Measurements from ENCODE around the gene CDH4. TPM values are rescaled to one million over a fixed set of nuclear protein-coding genes. Genes with fewer than 3 reads are reported as not detected.

The CDH4 gene
- total RNA-seq, 1 donor from 2014 or later: not detected

DNA sequence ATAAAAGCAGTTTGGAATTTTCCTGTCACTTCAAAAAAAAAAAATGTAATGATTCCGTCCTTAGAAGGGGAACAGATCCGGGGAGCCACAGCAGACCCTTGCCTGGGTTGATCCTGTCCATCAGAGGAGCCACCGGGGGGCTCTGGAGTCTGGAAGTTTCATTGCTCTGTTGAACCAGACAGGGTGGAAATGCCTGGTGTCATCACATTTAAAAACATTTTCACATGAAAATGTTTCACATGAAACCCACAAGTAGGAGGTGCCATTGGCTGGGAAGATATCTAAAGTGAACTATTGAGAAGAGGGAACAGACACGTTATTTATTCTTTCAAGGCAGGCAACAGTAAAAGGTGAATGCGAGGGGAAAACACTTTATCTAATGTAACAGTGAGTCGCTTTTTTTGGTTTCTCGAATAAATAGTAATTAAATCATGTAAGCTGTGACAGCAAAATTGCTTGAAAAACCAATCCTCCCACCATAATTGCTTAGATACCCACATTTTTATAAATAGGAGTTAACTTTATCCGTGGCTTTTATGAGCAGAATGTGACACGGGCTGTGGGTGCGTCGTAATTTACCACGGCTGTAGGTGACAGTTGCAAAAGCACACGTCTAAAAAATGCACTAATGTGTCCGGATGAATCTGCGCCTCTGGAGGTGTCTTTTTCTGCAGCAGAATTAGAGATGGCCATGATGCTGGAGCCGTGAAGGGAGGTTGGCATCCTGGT, 490.2 kb downstream of the CDH4 start:
- no peak for DNase-seq (ENCODE audit: low spot score)

DNA sequence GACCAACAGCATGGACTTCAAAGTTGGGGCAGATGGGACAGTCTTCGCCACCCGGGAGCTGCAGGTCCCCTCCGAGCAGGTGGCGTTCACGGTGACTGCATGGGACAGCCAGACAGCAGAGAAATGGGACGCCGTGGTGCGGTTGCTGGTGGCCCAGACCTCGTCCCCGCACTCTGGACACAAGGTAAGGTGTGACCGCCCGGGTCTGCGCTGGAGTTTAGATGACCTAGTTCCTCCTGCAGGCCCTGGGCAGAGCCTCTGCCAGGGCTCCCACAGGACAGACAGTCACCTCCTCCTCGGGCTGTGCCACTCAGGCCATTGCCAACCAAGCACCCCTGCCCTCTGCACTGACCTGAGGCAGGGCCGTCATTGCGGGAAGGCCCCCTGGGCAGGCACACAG, 491.5 kb downstream of the CDH4 start:
- no peak for DNase-seq (ENCODE audit: low spot score)

DNA sequence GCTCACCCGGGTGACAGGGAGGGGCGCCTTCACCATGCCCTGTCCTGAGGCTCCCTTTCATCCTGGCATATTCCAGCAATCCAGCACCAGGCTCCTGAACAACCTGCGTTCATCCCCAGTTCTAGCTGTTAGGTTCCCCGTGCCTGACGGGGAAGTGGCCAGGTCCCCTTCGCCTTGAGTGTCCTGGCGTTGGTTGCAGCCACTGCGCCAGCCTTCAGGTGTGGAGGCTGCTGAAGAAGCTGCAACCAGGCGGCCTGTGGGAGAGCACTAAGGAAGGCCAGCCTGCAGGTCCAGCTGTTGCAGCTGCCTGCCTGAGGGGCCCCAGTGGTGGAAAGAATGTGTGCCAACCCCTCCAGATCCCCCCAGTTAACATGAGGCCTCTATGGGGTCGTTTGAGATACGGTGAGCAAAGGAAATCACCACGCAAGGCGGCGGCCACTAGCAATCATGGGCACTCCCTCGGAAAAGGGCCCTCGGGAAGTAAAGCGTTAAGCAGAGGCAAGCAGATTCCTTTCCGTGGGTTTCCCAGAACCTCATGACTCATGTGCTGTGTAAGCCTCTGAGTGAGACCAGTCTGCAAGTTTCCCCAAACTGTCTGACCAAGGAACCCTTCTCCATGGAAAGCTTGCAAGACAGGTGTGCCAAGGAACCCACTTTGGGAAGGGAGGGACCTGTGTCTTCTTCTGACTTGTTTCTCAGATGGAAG, 492.8 kb downstream of the CDH4 start:
- no peak for DNase-seq (ENCODE audit: low spot score)

DNA sequence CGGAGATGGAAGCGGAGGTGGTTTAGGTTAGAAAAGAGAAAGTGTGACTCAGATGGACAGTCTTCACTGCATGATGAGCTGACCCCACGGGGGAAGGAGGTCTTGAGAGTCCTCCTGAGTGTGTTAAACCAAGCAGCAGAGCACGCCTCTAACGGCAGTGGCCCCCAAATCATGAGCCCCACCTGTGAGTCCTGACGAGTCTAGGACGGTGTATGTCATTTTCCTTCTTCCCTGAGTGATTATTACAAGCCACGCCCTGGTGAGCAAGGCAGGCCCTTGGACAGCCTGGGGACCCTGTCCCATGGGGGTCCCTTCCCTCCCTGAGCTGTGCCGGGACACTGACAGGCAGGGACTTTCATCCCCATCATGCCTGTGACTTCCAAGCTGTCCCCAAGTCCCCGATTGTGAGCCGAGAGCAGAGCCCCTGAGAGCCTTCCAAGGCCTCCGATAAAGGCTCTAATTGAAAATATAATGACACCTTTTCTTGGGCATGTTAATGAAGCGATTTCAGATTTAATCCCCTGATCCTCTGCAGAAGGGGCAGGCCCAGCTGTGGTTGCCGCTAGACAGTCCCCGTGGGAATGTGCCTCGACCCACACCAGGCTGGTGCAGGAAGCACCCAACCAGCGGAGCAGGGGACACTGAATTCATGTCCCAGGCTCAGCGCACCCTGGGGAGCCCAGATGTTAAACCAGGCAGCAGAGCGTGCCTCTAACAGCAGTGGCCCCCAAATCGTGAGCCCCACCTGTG, 493.5 kb downstream of the CDH4 start:
- no peak for DNase-seq (ENCODE audit: low spot score)

DNA sequence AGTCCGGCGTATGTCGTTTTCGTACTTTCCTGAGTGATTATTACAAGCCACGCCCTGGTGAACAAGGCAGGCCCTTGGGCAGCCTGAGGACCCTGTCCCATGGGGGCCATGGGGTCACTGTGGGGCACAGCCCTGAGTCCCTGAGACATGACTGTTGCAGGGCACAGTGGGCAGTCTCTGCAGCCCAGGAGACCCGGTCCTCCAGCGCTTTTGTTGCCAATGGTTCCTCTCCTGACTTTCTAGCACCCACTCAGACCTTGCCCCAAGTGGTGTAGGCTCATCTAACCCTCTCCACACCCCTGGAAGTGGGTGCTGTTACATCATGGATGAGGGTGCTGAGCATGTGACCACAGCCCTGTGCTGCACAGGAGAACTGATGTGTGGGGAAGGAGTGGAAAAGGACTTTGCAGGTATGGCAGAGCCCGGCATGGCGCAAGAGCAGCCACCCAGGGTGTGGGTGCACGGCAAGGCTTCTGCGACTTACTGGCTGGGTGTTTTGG, 494.1 kb downstream of the CDH4 start:
- no peak for DNase-seq (ENCODE audit: low spot score)

DNA sequence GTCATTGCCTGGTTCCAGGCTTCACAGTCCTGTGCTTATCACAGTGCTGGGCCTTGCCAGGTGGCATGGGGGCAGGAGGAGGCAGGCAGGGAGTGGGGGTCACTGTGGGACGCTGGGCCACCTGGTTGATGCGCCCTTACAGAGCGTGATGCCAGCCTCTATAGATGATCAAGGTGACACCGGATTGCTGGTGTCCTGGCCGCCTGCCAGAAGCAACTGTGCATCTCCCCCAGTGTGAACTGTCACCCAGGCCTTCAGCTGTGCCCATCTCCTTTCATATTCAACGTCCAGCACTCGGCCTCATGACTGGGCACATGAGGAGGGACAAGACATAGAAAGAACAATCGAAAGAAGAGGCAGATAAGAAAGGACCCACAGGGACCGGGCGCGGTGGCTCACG, 494.7 kb downstream of the CDH4 start:
- DNase-seq (ENCODE audit: low spot score): no peak

DNA sequence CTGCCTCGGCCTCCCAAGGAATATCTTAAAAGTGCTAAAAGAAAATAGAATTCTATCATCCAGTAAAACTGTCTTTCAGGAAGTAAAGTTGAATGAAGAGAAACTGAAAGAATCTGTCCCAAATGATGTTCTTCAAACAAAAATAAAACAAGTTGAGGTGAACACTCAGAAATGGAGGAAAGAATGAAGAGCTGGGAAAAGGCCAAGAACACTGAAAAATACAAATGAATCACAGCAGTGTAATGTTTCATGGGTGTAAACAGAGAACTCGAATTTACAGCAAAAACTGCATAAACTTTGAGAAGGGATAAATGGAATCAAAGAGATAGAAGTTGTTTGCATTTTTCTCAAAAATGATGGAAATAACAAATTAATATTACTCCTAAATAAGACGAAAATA, 496.3 kb downstream of the CDH4 start:
- DNase-seq (ENCODE audit: low spot score): no peak

DNA sequence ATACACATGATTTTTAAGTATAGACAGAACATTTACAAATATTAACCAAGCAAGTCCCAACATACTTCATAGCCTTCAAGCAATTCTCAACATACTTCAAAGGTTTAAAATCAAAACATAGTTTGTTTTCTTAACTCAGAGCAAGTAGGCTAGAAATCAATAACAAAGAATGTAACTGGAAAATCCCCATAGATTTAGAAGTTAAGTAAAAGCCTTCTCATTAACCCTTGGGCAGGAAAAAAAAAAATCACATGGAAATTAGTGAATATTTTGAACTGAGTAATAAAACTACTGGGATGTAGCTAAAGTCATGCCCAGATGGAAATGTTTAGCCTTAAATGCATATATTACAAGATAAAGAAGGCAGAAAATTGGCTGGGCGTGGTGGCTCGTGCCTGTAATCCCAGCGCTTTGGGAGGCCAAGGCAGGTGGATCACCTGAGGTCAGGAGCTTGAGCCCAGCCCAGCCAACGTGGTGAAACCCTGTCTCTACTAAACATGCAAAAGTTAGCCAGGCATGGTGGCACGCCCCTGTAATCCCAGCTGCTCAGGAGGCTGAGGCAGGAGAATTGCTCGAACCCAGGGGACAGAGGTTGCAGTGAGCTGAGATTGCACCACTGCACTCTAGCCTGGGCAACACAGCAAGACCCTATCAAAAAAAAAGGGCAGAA, 497.5 kb downstream of the CDH4 start:
- no peak for DNase-seq (ENCODE audit: low spot score)

DNA sequence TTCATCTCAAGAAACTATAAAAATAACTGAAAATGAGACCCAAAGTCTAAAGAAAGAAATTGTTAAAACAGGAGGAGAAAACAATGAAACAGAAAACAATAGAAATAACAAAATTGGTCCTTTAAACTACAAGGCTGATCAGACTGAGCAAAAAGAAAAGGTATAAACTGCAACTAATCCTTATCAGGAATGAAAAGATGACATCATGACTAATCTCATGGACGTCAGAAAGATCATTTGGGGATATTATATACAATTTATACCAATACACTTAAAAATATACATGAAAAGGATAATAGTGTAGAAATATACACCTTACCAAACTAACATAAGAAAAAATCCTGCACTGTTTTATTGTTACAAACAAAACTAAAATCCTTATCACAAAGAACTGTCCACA, 498.0 kb downstream of the CDH4 start:
- no peak for DNase-seq (ENCODE audit: low spot score)

DNA sequence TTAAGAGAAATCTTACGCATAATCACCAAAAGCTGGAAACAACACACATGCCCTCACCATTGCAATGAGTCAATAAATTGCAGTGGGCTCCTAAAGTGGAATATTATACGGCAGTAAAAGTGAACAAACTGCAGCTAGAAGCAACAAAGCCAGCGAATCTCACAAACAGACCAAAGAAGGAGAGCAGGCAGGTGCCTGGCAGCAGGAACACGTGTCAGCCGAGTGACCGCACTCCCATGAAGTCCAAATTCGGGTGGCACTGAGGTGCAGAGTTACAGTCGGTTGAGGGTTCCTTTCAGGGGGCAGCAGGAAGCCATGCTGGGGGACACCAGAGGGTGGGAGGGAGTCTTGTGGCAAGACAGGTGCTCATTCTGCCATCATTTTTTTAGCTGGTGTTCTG, 500.5 kb downstream of the CDH4 start:
- DNase-seq (ENCODE audit: low spot score): no peak

DNA sequence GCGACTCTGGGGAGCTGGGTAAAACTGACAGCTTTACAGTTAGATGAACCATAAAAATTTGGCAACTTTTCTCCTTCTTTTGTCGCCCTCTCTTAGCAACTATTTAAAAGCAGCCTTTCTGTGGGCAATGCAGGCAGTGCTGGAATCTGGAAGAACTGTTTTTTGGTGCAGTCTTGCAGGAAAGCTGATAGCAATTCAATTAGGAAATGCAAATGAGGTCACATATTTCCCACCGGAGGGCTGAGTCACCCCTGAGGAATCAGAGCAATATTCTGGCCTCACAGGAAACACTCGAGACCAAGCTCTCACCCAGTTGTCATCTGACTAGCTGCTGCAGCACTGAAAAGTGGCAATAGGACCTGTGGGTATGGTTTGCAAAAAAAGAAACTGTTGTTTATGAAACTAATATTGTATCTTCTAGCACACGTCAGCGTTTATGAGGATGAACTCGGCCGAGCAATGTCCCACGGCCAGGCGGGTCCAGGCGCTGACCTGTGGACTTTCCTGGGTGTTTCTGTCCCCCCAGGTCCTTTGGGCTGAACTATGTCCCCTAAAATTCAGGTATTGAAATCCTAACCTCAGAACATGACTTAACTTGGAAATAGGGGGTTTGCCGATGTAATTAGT, 501.4 kb downstream of the CDH4 start:
- no peak for DNase-seq (ENCODE audit: low spot score)

DNA sequence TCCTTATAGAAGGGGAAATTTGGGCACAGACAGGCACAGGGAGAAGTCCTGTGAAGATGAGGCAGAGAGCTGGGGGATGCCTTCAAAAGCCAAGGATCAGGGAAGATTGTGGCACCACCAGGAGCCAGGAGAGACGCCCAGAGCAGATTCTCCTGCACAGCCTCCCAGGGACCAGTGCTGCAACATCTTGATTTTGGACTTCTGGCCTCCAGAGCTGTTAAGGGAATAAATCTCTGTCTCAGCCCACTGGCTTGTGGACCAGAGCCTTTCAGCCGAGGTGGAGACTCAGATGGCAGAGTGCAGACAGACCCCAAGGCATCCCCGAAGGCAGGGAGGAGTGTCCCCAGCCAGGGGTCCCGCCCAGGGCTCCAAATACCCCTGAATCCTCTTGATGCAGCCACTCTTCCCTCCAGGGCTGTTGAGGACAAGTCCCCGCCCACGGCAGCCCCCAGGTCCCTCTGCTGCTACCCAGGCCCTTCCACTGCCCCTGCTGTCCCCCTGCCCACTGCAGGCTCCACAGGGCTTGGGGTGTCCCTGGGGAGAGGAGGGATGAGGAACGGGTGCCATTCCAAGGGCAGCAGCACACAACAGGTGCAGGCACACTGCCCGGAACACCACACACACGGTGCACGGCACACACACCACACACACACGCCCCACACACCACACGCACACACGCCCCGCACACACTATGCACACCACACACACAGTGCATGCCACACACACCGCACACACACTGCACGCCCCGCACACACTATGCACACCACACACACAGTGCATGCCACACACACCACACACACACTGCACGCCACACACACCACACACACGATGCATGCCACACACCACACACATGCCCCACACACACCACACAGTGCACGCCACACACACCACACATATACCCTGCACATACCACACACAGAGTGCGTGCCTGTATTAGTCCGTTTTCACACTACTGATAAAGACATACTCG, 502.2 kb downstream of the CDH4 start:
- DNase-seq (ENCODE audit: low spot score): no peak

DNA sequence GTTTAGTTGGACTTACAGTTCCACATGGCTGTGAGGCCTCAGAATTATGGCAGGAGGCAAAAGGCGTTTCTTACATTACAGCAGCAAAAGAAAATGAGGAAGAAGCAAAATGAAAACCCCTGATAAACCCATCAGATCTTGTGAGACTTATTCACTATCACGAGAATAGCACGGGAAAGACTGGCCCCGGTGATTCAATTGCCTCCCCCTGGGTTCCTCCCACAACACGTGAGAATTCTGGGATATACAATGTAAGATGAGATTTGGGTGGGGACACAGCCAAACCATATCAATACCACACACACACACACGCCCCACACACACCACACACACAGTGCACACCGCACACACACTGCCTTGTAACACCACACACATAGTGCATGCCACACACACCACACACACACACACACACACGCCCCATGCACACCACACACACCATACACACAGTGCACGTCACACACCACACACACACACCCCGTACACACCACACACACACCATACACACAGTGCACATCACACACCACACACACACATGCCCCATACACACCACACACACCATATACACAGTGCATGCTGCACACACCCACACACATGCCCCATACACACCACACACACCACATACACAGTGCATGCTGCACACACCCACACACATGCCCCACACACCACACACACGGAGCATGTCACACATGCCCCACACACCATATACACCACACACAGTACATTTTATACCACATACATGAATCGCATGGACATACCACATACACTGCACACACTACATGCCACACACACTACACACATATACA, 503.1 kb downstream of the CDH4 start:
- no peak for DNase-seq (ENCODE audit: low spot score)

DNA sequence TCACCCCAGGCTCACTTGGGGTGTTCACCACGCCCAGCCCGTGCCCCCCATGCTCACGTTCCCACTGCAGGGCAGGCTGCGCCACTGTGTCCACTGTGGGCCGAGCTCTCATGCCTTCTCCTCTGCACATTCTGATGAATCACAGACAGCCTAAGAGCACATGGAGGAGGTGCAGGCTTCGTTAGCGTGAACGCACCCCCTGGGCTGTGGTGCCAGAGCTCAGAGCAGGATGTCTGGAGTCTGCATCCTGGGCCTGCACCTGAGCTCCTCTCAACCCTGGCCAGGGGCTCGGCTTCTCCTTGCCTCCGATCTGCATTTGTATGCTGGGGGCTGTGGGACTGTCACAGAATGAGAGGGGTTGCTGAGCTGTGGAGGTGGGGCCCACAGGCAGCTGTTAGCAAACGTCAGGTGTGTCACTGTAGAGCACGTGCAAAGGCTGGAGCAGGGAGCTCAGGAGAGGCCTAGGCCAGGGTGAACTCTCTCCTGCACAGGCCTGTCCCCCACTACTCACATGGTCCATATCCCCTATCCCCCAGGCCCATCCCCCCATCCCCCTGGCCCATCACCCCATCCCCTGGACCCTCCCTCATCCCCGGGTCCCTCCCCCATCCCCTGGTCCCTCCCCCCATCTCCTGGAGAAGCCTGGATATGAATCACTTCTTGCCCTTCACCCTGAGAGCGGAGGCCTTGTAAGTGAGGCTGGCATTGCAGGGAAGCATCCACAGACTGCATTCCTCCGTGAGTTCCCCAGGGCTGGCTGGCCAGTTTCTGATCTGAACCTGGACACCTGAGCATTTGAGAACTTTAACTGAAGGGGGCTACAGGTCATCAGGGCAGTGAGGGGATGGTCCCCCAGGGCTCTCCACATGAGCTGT, 504.1 kb downstream of the CDH4 start:
- DNase-seq (ENCODE audit: low spot score): no peak

DNA sequence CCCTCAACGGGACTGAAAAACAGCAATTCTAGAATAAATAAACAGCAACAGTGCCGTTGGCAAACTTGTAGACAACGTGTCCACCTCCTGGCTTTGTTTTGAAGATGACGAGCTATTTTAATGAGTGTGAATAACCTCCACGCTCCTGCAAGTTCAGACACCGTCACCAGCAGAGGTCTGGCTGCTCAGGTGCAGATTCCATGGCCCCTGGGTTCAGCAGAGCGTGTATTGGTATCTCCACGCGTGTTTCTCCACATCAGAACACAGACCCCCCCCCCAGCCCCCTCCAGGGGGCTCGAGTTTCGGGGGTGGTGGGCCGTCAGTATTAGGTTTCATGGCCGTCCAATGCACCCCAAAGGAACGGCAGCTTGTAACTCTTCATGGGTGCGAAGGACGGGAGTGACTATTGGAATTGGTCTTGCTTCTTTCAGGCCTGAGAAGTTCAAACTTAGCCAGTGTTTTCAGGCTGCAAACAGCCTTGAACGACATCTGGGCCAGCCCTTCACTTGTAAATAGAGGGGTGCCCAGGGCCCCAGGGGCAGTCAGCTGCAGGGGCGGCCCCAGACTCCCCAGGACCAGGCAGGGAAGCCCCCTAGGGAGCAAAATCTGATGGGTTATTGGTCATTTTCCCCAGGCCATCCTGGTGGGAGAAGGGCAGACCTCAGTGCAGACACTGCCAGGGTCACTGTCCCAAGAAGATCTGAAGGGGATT, 505.1 kb downstream of the CDH4 start:
- DNase-seq (ENCODE audit: low spot score): no peak

DNA sequence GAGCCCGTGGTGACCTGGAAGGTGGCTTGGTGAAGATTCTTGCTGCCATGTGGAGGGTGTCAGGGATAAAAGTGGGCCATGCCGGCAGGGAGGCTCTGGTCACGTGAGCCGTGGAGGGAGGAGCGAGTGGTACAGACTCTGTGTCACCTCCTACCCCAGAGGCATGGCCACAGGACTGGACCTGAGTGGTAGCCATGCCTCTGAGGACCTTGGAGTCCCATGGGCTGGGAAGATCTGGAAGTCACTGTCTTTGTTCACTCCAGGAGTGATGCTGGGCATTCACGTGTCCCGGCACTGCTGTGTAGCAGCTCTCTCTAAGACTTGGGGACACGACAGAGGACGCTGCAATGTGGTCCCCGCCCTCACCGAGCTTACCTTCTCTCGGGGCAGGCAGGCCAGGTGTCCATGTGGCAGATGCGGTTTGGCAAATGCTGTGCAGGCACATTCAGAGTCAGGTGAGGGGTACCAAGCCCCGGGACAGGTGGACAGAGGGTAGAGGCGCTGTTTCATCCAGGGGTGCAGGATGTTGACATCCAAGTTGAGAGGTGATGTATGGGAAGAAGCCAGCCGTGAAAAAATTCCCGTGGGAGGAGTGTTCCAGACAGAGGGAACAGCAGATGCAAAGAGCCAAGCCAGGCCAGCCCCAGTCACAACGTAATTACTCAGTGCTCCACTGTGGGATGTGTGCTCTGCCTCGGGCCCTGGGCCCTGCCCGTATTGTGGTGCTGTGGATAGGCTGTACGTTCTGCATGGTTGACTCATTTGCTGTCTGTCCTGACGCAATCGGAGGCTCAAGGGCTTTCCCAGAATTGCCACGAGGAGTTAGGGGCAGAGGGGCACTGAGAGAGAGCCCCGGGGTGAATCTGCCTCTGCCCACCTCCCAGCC, 505.9 kb downstream of the CDH4 start:
- no peak for DNase-seq (ENCODE audit: low spot score)

Measured in mesenteric fat pad (tissue), 1 donor.